ENCODE measurements around the gene FCRLB. TPM values are rescaled to one million over a fixed set of nuclear protein-coding genes. Genes with fewer than 3 reads are reported as not detected.
A peak's percentile ranks its signal among the peaks of the same experiment; 100 is the strongest.
"Not testable (repeated sequence)": the region's sequence is repeated elsewhere in the genome, so short reads cannot be mapped to it uniquely, and the experiment has no call there.

The FCRLB gene
- total RNA-seq (2021; ENCODE audit: unreplicated experiment) (0.41 TPM), Bru-seq, nascent RNA (percentile 19 among the genes with signal in this experiment), BruChase-seq, experiment 1, labeled RNA remaining after a 2-hour chase (percentile 14 among the genes with signal in this experiment), BruChase-seq, experiment 2, labeled RNA remaining after a 6-hour chase (percentile 18 among the genes with signal in this experiment)
- polyA plus RNA-seq (2012; ENCODE audit: insufficient read length) = not detected
- long read RNA-seq = 0 reads

- ATAC-seq = no peak
- no peaks in the 10 kb centered on the region for H3K4me1 ChIP-seq (ENCODE audit: control insufficient read depth, insufficient read depth, low read length)
- H3K27ac ChIP-seq (ENCODE audit: low read length) = no peak within 1 kb of the TSS
- ChIA-PET POLR2A (no interaction called here), CTCF (no interaction called here)
- BruUV-seq (replicated peaks) = no TSS peak
- no peak within 1 kb of the TSS for H3K4me3 ChIP-seq (ENCODE audit: low read depth in 2 of 2, low read length in 2 of 2)
- no peak for DNase-seq (ENCODE audit: low read depth, low spot score)
- in situ Hi-C loops (cut with HindIII; ENCODE audit: low pct_unique_long_range_greater_than_20kb, low sequenced_read_pairs) (no loop called here), intact Hi-C loops (cut with micrococcal nuclease; ENCODE audit: unreplicated experiment) (no loop called here)
- peaks cover 1% of the 10 kb centered on the region; the same call in 1 of the 2 replicates for H3K27me3 ChIP-seq (ENCODE audit: control insufficient read depth, insufficient read depth, low read length)
- no peaks in the 10 kb centered on the region; the same call in 1 of the 2 replicates for H3K36me3 ChIP-seq (ENCODE audit: control insufficient read depth, insufficient read depth, low read length)
- no peak for TF ChIP-seq REST (IDR thresholded peaks at IDR 0.05; ENCODE audit: insufficient read depth in 1 of 2, low read depth in 2 of 2, low read length in 1 of 2)
- no peak for TF ChIP-seq CTCF (IDR thresholded peaks at IDR 0.05)
- TF ChIP-seq SIN3A (IDR thresholded peaks at IDR 0.05; ENCODE audit: borderline replicate concordance, insufficient read depth, low read depth, low read length) = no peak
- no peak for TF ChIP-seq TCF7L2 (IDR thresholded peaks at IDR 0.05; ENCODE audit: low read depth, low read length)
- TF ChIP-seq POLR2AphosphoS5 (IDR thresholded peaks at IDR 0.05; ENCODE audit: low read depth, low read length) = no peak
- H3K9me3 ChIP-seq (ENCODE audit: control insufficient read depth, insufficient read depth, low read depth, low read length) = no peaks in the 10 kb centered on the region
Measured at GRCh38 chr1:161720956-161721737, at the start of gene FCRLB. Gene FCRLB (plus strand): TSS chr1:161721544. CDS start chr1:161722673, 1,129 bp downstream.

- in situ Hi-C loops (cut with HindIII; ENCODE audit: low pct_unique_long_range_greater_than_20kb, low sequenced_read_pairs); H3K9me3 ChIP-seq (ENCODE audit: control insufficient read depth, insufficient read depth, low read depth, low read length); ATAC-seq; intact Hi-C loops (cut with micrococcal nuclease; ENCODE audit: unreplicated experiment); BruUV-seq (replicated peaks); POLR2A ChIA-PET; H3K27ac ChIP-seq (ENCODE audit: low read length); H3K4me1 ChIP-seq (ENCODE audit: control insufficient read depth, insufficient read depth, low read length); CTCF ChIA-PET; H3K4me3 ChIP-seq (ENCODE audit: low read depth in 2 of 2, low read length in 2 of 2); DNase-seq (ENCODE audit: low read depth, low spot score); H3K27me3 ChIP-seq (ENCODE audit: control insufficient read depth, insufficient read depth, low read length); H3K36me3 ChIP-seq (ENCODE audit: control insufficient read depth, insufficient read depth, low read length): not testable (repeated sequence)
Measured at GRCh38 chr1:161673437-161673836, 47.9 kb upstream of the FCRLB start.

- intact Hi-C loops (cut with micrococcal nuclease; ENCODE audit: unreplicated experiment); CTCF ChIA-PET; H3K9me3 ChIP-seq (ENCODE audit: control insufficient read depth, insufficient read depth, low read depth, low read length); H3K36me3 ChIP-seq (ENCODE audit: control insufficient read depth, insufficient read depth, low read length); H3K27me3 ChIP-seq (ENCODE audit: control insufficient read depth, insufficient read depth, low read length); H3K27ac ChIP-seq (ENCODE audit: low read length); H3K4me3 ChIP-seq (ENCODE audit: low read depth in 2 of 2, low read length in 2 of 2); ATAC-seq; H3K4me1 ChIP-seq (ENCODE audit: control insufficient read depth, insufficient read depth, low read length); in situ Hi-C loops (cut with HindIII; ENCODE audit: low pct_unique_long_range_greater_than_20kb, low sequenced_read_pairs); POLR2A ChIA-PET; BruUV-seq (replicated peaks); DNase-seq (ENCODE audit: low read depth, low spot score): not testable (repeated sequence)
Measured at GRCh38 chr1:161674447-161674846, 46.9 kb upstream of the FCRLB start.

- POLR2A ChIA-PET; H3K4me3 ChIP-seq (ENCODE audit: low read depth in 2 of 2, low read length in 2 of 2); BruUV-seq (replicated peaks); in situ Hi-C loops (cut with HindIII; ENCODE audit: low pct_unique_long_range_greater_than_20kb, low sequenced_read_pairs); H3K9me3 ChIP-seq (ENCODE audit: control insufficient read depth, insufficient read depth, low read depth, low read length); DNase-seq (ENCODE audit: low read depth, low spot score); intact Hi-C loops (cut with micrococcal nuclease; ENCODE audit: unreplicated experiment); ATAC-seq; CTCF ChIA-PET; H3K27me3 ChIP-seq (ENCODE audit: control insufficient read depth, insufficient read depth, low read length); H3K4me1 ChIP-seq (ENCODE audit: control insufficient read depth, insufficient read depth, low read length); H3K36me3 ChIP-seq (ENCODE audit: control insufficient read depth, insufficient read depth, low read length); H3K27ac ChIP-seq (ENCODE audit: low read length): not testable (repeated sequence)
Measured at GRCh38 chr1:161674908-161675307, 46.4 kb upstream of the FCRLB start.

Data from Panc1 (cell line).